NT2/D1 (cell line): Measurements from ENCODE around the gene PDE6C.

Experiments used
- SUZ12 ChIP-seq: IDR thresholded peaks from 2 replicates; pipeline ENCODE4 v1.6.1; 2011; ENCODE audit not compliant: insufficient read length, insufficient read depth; ENCODE audit errors: extremely low read depth
- YY1 ChIP-seq: IDR thresholded peaks from 2 replicates; pipeline ENCODE4 v1.6.1; 2011; ENCODE audit not compliant: insufficient read length, insufficient read depth
- ZNF274 ChIP-seq: IDR thresholded peaks from 2 replicates; pipeline ENCODE4 v1.6.1; 2011; ENCODE audit warnings: mild to moderate bottlenecking, low read depth, low read length

DNA sequence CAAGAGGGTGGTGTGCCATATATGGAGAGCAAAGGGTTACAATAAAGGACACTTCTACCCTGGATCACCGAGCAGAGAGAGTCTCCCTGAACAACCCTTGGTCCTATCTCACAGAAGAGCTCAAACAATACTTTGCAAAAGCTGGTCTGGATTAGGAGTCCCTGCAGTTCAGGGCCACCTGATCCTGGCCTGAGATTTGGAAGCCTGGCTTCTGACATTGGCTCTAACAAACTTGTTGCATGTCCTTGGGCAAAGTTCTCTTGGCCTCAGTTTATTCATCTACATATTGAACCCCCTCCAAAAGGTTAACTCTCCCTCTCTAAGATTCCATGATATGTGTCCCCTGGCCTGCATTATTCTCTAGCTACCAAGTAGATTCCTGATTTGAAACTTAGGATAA, 13.0 kb upstream of the PDE6C start:
- TF ChIP-seq SUZ12 (no peak), YY1 (no peak), ZNF274 (no peak)
